Astrocyte of the spinal cord (primary cell): ENCODE data around the gene ASPHD1.
"Not testable (repeated sequence)": the region's sequence is repeated elsewhere in the genome, so short reads cannot be mapped to it uniquely, and the experiment has no call there.

Source experiments
- DNase-seq: peaks from one replicate; pipeline ENCODE4 v3.0.0; 2011; ENCODE audit warnings: low read depth, low spot score
- H3K4me3 ChIP-seq: 2 replicates; pipeline ENCODE4 v1.5.1; 2011; ENCODE audit warnings: low read depth, mild to moderate bottlenecking, low read length, moderate library complexity
- CTCF ChIP-seq: IDR thresholded peaks from 2 replicates; pipeline ENCODE4 v1.5.1; 2012; ENCODE audit warnings: low read depth, mild to moderate bottlenecking, low read length, inconsistent platforms
- in situ Hi-C: cut with HindIII; loops from 2 replicates; pipeline ENCODE4 v1.10.0; 2017; ENCODE audit warnings: low sequenced_read_pairs

The ASPHD1 gene

GRCh38 chr16:29864205-29864604, 36.1 kb upstream of the ASPHD1 start:
- DNase-seq = no peak
- no peak for TF ChIP-seq CTCF
- H3K4me3 ChIP-seq = no peak overlapping the region
- in situ Hi-C loops = no loop called here

GRCh38 chr16:29868396-29869009, 31.8 kb upstream of the ASPHD1 start:
- TF ChIP-seq CTCF = no peak
- in situ Hi-C loops = no loop called here
- DNase-seq = no peak
- no peak overlapping the region for H3K4me3 ChIP-seq

GRCh38 chr16:29869067-29869466, 31.2 kb upstream of the ASPHD1 start:
- in situ Hi-C loops, H3K4me3 ChIP-seq, DNase-seq: not testable (repeated sequence)

GRCh38 chr16:29871822-29872546, 28.3 kb upstream of the ASPHD1 start:
- TF ChIP-seq CTCF = no peak
- no peak overlapping the region for H3K4me3 ChIP-seq
- no peak for DNase-seq
- in situ Hi-C loops = no loop called here

- in situ Hi-C loops = no loop called here
- no peak overlapping the region for H3K4me3 ChIP-seq
- DNase-seq = no peak
- TF ChIP-seq CTCF = no peak
Measured at GRCh38 chr16:29873319-29873718, 27.0 kb upstream of the ASPHD1 start.

- TF ChIP-seq CTCF = no peak
- no peak overlapping the region for H3K4me3 ChIP-seq
- no peak for DNase-seq
- in situ Hi-C loops = no loop called here
Measured at GRCh38 chr16:29875206-29875605, 25.1 kb upstream of the ASPHD1 start.

GRCh38 chr16:29876217-29876593, 24.1 kb upstream of the ASPHD1 start:
- DNase-seq = no peak
- no peak for TF ChIP-seq CTCF
- H3K4me3 ChIP-seq = no peak overlapping the region
- in situ Hi-C loops = no loop called here
